GM03348 (cell line): ENCODE results near the gene TPRG1.
"Not testable (repeated sequence)": the region's sequence is repeated elsewhere in the genome, so short reads cannot be mapped to it uniquely, and the experiment has no call there.

ENCODE experiments used
- DNase-seq: peaks from one replicate; pipeline ENCODE4 v3.0.0; 2012; ENCODE audit warnings: low spot score

TPRG1 gene

GRCh38 chr3:189316296-189317019 is 144.7 kb downstream of the TPRG1 start:
- no peak for DNase-seq

- DNase-seq = no peak
These were observed 146.1 kb downstream of the TPRG1 start for GRCh38 chr3:189317911-189318310.

GRCh38 chr3:189320511-189320910 is 148.7 kb downstream of the TPRG1 start:
- no peak for DNase-seq

- no peak for DNase-seq
These were observed 150.6 kb downstream of the TPRG1 start for GRCh38 chr3:189322339-189322738.

GRCh38 chr3:189324538-189325138 is 152.9 kb downstream of the TPRG1 start:
- peak; percentile 27 for DNase-seq

GRCh38 chr3:189325454-189325853 is 153.7 kb downstream of the TPRG1 start:
- no peak for DNase-seq

GRCh38 chr3:189329630-189330029 is 157.9 kb downstream of the TPRG1 start:
- not testable (repeated sequence) for DNase-seq

GRCh38 chr3:189330066-189330465 is 158.3 kb downstream of the TPRG1 start:
- DNase-seq = no peak

- DNase-seq = no peak
These were observed 159.2 kb downstream of the TPRG1 start for GRCh38 chr3:189331002-189331418.

GRCh38 chr3:189334064-189334920 is 162.5 kb downstream of the TPRG1 start:
- peak; percentile 4 for DNase-seq

- no peak for DNase-seq
These were observed 165.9 kb downstream of the TPRG1 start for GRCh38 chr3:189337673-189338091.

- DNase-seq = no peak
These were observed 166.6 kb downstream of the TPRG1 start for GRCh38 chr3:189338366-189338765.

GRCh38 chr3:189339996-189340395 is 168.2 kb downstream of the TPRG1 start:
- DNase-seq = no peak

GRCh38 chr3:189340680-189341460 is 169.1 kb downstream of the TPRG1 start:
- DNase-seq = no peak

GRCh38 chr3:189342811-189343210 is 171.0 kb downstream of the TPRG1 start:
- no peak for DNase-seq

GRCh38 chr3:189344996-189345395 is 173.2 kb downstream of the TPRG1 start:
- DNase-seq = no peak

GRCh38 chr3:189349772-189350171 is 178.0 kb downstream of the TPRG1 start:
- peak; percentile 19 for DNase-seq

GRCh38 chr3:189353318-189353965 is 181.7 kb downstream of the TPRG1 start:
- no peak for DNase-seq

GRCh38 chr3:189353988-189354889 is 182.5 kb downstream of the TPRG1 start:
- DNase-seq = no peak

GRCh38 chr3:189355115-189355480 is 183.3 kb downstream of the TPRG1 start:
- DNase-seq = no peak
